Fibroblast of skin of left quadriceps (primary cell): ENCODE data around the gene ADAP1.
A peak's percentile ranks its signal among the peaks of the same experiment; 100 is the strongest.
"Not testable (repeated sequence)": the region's sequence is repeated elsewhere in the genome, so short reads cannot be mapped to it uniquely, and the experiment has no call there.

ENCODE experiments used
- DNase-seq, 2 experiments: peaks; one replicate each; pipeline ENCODE4 v3.0.0-alpha.2; 2013; ENCODE audit warnings: low read depth in 2 of 2

Gene ADAP1

DNA sequence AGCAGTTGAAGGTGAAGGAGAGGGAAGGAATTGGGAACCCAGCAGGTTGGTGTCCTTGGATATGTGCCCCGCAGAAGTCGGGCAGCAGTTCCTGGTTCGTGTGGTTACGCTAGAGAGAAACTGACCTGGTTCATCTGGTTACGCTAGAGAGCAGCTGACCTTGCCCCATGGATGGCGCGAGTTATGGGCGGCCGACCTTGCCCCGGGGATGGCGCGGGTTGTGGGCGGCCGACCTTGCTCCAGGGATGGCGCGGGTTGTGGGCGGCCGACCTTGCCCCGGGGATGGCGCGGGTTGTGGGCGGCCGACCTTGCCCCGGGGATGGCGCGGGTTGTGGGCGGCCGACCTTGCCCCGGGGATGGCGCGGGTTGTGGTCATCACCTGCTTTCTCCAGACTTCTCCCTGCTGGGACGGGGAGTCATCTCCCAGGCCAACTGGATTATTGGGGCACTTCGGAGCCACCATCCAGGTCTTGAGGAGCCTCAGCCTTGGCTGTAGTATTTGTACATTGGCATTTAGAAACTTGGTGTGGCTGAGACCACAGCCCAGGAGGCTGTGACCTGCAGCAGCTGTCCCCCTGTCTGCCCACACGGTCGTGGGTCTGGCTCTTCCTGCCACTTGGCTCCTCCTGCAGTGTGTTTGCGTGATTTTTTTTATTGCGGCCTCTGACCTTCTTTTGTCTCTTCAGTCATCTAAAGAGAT is 72.0 kb downstream of the ADAP1 start:
- DNase-seq: no peak

DNA sequence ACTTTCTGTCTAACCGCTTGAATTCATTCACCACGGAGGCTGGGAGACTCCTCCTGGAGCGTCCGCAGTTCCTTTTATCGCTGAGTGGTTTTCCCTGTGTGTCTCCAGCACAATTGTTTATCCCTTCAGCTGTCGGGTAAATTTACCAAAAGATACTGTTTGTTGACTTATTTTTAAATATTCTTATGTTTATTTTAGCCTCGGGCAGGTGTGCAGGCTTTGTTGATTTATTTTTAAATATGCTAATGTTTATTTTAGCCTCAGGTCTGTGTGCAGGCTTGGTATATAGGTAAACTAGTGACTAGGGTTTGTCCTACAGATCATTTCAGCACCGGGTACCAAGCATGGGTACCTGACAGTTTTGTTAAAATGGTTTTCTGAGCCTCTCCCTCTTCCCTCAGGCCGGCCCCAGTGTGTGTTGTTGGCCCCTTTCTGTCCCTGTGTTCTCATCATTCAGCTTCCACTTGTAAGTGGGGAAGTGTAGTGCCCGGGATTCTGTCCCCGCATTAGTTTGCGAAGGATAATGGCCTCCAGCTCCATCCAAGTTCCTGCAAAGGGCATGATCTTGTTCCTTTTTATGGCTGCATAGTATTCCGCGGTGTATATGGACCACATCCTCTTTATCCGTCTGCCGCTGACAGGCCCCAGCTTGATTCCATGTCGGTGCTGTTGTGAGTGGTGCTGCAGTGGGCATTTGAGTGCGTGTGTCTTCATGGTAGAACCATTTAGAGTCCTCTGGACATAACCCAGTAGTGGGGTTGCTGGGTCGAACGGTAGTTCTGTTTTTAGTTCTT is 72.8 kb downstream of the ADAP1 start:
- DNase-seq: no peak

DNA sequence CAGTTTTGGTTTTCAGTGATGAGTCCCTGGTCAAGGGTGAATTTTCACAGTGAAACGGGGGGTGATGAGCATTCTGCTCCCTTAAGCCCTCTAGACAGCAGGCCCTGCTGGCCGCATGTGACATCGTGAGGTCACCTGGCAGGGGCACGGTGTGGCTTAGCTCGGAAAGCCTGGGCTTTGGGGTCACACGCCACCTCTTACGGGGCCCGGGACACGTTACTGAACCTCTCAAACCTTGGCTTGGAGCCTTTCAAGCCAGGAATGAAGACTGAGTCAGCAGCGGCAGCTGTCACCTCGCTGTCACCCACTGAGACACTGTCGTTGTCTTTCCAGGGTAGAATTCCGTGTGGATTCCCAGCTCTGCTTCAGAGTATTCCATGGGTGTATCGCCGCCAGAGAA is 74.0 kb downstream of the ADAP1 start:
- no peak for DNase-seq

DNA sequence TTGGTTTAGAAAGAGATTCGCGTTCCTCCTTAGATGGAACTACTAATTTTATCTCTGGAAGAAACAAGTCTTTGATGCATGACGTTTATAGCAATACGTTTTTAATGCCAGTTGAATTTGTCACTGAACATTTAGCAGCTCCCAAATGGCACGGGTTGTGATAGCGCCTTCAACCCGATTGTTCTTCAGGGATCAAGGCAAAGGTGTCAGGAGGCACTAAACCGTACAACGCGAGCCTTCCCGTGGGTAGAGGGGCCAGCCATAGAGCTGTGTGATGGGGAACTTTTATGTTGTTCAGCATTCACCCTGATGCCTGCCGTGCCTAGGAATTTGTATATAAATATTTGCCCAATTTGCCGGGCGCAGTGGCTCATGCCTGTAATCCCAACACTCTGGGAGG is 74.8 kb downstream of the ADAP1 start:
- no peak for DNase-seq

DNA sequence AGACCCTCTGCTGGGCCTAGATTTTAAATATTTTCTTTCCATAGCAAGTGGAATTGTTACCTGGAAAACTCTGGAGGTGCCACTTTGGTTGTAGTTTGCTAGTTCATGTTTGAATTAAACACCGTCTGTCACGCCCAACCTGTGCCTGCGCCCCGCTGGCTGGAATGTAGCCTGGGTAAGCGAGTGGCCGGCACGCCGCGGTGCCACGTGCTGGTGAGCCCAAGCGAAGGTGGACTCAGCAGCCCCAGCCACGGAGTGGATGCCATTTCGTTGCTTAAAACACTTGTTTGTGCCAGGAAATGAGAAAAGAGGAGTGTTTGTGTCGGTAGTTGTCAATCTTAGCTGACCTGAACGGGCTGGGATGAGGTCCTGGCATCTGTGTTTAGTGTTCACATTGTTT is 75.4 kb downstream of the ADAP1 start:
- no peak for DNase-seq

DNA sequence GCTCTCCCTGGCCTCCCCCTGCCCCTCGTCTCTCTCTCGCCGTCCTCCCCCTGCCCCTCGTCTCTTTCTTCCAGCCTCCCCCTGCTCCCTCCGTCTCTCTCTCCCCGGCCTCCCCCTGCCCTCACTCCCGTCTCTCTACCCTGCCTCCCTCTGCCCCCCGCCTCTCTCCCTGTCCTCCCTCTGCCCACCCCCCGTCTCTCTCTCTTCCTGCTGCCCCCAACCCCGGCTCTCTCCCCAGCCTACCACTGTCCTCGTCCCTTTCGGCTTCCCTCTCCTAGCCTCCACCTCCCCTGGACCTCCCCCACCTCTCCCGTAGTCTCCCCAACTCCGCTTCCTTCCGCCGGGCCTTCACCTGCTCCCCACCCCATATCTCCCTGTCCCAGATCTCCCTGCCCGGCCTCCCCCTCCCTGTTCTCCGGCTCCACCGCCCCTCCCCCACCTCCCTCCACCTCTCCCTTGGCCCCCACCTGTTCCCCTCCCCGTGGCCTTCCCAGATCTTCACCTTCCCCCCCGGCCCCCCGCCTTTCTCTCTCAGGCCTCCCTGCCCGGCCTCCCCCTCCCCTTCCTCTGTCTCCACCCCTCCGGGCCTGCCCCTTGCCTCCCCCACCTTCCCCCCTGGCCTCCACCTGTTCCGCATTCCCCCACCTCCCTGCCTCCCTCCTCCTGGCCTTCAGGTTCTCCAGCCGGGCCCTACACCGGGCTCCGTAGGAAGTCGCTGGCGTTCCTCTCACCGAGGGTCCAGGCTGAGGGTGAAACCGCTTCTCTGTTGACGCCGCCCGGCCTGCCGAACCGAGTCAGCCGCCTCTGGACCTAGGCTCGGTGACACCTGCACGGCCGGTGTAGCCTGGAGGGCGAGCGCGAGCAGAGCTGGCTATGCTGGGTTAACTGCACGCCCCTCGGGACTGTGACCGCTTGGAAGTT is 76.9 kb downstream of the ADAP1 start:
- DNase-seq: no peak

DNA sequence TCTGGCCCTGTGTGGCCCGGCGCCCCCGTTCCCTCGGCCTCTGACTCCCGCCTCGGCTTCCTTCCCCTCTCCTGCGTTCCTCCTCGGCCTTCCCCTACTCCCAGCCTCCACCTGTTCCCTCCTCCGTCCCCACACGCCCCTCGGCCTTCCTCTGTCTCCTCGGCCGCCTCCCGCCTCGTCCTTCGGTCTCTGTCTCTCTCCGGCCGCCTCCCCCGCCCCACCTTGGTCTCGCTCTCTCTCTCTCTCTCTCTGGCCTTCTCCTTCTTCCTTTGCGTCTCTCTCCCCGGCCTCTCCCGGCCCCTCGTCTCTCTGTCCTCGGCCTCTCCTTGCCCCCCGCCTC is 77.5 kb downstream of the ADAP1 start:
- DNase-seq: no peak

DNA sequence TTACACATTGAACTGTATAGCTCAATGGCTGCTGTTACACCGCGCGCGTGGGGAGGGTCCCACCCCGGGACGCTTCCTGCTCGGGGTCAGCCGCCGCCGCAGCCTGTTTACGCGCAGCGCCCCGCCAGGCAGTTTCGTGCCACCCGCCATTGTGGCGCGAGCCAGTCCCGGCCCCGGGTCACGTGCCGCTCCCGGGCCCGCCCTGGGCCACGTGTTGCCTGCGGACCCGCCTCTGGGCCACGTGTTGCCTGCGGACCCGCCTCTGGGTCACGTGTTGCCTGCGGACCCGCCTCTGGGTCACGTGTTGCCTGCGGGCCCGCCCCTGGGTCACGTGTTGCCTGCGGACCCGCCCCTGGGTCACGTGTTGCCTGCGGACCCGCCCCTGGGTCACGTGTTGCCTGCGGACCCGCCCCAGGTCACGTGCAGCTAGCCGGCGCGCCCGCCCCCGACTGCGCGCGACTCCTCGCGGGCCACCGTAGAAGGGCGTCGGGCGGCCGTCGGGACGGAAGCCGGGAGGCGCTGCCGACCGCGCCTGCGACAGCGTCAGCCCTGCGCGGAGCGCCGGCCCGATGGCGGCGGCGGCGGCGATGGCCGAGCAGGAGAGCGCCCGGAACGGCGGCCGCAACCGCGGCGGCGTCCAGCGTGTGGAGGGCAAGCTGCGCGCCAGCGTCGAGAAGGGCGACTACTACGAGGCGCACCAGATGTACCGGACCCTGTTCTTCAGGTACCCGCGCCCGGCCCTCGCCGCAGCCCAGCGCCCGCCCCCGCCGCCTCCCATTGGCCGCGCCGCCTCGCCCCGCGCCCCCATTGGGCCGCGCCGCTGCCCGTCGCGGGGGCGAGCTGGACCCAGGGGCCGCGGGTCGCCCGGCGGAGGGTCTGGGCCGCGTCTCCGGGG is 78.2 kb downstream of the ADAP1 start, which contains the start of gene GET4:
TSS of gene GET4 (plus strand) at position 478 of the 895 bp plus-strand sequence. CDS start at position 570, 92 bp downstream.
- peak; percentile 95 to 96 for DNase-seq

DNA sequence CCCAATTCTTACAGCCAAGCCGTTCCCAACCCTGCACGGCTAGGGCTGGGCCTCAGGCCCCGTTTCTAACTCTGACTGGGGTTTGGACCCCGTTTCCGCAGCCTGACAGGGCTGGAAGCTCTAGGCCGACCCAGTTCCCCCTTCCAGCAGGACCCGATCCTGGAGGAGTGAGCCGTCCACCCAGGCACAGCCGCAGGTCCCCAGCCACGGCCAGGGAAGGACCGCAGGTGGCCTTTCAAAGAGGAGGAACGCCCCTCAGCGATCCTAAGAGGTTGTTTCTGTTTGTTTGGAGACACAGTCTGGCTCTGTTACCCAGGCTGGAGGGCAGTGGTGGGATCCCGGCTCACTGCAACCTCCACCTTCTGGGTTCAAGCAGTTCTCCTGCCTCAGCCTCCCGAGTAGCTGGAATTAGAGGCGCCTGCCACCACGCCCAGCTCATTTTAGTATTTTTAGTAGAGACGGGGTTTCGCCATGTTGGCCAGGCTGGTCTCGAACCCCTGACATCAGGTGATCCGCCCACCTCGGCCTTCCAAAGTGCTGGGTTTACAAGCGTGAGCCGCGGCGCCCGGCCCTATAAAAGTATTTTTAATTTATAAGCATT is 78.9 kb downstream of the ADAP1 start:
- DNase-seq: no peak

DNA sequence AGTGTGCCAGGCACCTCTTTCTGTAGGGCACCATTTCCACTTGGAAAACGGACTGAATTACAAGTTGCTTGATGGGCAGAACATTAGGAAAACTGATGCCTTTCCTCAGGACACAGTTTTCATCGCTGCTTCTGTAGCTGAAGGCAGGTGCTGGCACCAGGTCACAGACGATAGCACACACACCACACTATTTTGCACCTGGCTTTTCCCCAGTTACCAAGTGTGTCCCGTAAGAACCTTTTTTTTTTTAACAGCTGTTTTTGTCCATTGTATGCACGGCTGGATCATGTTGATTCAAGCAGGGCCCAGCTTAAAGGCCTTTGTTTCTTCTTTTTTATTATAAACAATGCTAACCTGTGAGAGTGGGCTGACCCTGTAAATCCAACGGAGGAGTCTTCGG is 79.4 kb downstream of the ADAP1 start:
- no peak for DNase-seq

DNA sequence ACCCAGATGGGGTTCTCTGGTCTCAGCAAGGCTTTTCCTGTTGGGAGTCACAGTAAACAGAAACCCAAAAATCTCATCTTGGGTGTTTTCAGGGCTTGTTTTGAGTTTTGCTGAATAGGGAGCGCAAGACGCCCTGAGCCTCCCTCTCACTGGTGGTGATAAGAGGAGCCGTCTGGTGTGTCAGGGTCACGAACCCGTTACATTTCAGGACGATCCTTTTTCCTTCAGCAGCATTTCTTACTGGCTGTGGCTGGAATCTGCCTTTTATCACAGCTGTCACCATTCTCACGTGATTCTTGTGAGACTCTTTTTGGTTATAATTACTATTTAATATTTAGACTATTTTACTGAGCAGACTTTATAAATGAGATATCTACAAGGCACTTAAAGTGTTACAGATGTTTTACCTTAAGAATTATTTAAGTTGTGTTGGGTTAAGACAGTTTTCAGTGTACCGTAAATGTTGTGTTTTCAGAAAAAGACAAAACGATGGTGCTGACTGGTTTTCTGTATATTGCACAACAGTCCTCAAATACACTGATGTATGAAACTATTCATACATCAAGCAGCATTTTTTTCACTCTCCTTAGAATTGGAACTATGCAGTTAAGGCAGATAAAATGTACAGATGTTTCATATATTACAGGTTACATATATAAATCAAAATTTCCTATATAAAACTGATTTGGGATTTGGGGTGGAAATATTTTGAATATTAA is 80.3 kb downstream of the ADAP1 start:
- DNase-seq: no peak

DNA sequence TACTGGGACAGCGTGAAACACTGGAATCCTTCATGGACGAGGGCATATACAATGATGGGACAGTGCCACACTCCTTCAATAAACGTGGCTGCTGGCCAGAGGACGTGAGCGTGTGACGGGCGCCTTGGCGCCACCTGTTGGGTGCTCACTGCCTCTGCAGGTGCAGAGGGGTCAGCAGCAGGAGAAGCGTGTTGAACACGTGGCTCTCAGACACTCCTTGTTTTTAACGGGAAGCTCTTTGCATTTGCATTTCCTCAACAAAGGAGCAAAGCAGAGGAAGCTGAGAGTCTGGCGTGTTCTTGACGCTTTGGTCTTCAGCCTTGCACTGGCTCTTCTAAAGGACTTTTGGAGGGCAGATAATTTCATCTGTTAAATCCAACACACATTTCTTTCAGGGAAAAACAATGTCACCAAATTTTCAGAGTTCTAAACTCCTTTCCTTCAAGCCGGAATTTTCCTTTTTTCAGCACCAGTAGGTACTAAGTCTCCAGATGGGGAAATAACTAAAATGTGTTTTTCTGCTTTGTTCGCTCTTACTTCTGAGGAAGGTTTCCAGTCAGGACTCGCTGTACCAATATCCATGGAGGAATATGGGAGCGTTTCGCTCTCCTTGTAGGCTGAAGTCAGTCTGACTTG is 81.0 kb downstream of the ADAP1 start:
- DNase-seq: peak; percentile 36 to 40

DNA sequence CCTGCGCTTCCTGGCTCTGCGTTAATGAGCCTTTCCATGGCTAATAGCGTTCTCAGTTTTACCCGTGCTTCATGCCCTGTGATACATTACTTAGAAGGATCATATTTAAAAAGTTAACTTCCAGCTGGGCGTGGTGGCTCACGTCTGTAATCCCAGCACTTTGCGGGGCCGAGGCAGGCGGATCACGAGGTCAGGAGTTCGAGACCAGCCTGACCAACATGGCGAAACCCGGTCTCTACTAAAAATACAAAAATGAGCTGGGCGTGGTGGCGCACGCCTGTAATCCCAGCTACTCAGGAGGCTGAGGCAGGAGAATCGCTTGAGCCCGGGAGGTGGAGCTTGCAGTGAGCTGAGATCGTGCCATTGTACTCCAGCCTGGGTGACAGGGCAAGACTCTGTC is 81.8 kb downstream of the ADAP1 start:
- DNase-seq: not testable (repeated sequence)

DNA sequence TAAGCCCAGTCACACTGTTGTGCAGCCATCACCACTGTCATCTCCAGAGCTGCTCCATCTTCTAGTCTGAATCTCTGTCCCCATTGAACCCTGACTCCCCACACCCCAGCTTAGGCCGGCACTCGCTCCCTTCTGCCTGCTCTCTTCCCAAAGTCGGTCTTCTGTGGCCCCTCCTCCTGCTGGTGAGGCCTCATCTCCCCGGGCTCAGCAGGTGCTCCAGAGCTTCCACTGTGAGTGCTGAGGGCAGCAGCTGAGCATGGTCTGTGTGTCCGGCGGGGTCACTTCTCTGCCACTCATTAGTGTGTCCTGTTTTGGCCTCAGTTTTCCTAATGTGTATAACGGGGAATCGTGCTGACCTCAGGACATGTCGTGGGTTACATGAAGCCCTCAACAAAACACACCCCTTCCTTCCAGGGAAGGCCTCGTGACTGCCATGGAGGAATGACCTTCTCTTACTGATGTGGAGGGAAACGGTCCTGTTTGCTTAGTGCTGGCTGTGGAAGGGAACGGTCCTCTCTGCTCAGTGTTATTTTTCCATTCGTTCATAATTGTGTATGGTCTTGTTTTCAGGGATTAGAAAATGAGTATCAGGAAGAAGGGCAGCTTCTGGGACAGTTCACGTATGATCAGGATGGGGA is 82.5 kb downstream of the ADAP1 start:
- no peak for DNase-seq

DNA sequence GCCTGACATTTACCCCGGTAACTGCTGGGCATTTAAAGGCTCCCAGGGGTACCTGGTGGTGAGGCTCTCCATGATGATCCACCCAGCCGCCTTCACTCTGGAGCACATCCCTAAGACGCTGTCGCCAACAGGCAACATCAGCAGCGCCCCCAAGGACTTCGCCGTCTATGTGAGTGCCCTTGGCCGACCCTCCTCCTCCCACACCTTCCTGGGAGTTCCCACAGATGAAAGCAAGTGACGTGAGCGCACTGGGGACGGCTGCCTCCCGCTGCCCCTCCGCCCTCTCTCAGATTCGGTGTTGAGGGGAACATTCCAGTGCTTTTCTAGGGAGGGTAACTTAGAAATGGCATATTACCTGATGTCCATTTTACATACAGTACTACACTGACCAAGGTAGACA is 85.1 kb downstream of the ADAP1 start:
- no peak for DNase-seq

DNA sequence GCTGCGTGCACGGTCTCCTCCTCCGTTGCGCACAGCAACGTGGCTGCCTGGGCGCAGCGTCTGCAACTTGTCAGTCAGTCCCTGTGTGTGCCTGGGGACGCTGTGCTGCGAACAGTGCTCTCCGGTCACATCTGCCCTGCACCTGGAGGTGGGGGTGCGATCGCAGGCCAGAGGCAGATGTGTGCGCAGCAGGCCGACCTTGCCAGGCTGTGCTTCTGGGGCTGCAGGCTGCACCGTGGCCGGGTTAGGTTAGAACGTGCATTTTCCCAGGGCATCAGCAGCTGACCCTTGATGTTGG is 86.3 kb downstream of the ADAP1 start:
- DNase-seq: no peak

DNA sequence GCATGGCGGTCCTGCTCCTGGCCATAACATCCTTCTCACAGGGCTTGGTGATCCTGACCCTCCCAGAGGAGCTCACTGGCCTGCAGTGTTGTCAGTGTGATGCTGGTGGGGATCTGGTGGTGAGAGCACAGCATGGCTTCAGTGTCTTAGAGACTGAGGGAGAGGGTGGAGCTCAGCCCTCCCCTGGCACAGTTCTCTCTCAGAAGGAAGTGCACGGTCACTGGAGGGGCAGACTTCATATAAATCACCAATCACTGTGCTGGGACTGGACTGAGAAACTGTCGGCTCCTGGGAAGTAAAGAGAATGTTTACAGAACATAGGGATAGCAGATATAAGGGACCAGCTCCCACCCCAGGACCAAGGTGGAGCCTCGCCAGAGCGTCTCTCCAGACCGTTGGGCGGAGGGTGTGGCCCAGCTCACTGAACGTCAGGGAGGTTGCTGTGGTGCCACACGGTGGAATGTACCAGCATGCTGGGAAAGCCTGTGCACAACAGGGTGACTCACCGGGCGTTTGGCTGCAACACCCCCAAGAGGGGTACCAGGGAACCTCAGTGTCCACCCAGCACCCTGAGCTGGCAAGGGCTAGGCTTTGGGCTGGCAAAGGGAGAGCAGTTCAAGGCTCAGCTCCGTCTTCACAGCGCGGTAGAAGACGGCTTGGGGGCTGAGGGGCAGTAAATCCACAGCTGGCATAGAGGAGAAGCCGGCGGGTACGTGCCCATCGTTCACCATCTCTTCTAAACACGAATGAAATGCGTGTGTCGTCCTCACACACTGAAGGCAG is 86.9 kb downstream of the ADAP1 start:
- no peak for DNase-seq

DNA sequence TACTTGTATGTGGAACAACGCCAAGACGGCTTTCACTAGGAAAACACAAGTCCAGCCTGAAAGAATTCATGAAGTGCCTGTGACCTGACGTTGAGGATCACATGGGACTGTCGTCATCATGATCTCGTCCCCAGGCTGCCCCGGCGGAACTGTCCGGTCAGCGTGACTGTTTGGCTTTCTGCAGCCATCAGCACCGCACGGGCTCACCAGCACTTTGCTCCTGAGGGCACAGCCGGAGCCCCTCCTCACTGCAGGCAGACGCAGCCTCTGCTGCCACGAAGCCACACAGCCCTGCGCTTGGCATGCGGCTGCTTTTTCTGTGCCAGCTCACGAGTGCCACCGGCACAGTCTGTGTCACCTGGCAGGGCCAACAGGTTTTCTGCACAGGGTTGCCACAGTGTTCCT is 87.5 kb downstream of the ADAP1 start:
- no peak for DNase-seq

DNA sequence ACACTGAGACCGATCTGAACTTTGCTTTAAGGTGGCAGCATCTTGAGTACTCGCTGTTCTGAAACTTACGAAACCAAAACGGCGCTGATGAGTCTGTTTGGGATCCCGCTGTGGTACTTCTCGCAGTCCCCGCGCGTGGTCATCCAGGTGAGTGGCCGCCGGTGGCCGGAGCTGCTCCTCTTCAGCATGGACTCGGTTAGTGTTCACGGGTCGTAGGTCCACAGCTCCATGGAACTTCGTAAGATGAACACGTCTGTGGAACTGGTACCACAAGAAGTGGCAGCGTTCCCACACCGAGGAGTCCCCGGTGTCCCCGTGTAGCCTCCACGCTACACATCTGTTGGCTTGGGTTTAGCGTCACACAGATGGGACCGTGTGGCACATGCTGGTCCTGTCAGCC is 88.6 kb downstream of the ADAP1 start:
- DNase-seq: no peak
